ENCODE data around the gene PRKG1.

Gene PRKG1

GRCh38 chr10:51121861-51122260 is 47.6 kb downstream of the PRKG1 start:
- Histone ChIP-seq H2BK15ac (replicated peaks; ENCODE audit: low read depth) (no peak overlapping the region), H3K9ac (ENCODE audit: low read length) (no peak overlapping the region), H3K79me1 (ENCODE audit: low read length) (no peaks in the 10 kb centered on the region), H4K5ac (ENCODE audit: low read length) (no peak overlapping the region), H3K79me2 (ENCODE audit: control insufficient read depth, insufficient read depth, low read length) (no peaks in the 10 kb centered on the region), H3K4me2 (ENCODE audit: low read length) (no peak overlapping the region), H3K18ac (ENCODE audit: low read length) (no peak overlapping the region), H3K23ac (ENCODE audit: low read length) (no peak overlapping the region), H3K56ac (ENCODE audit: low read length) (no peak overlapping the region), H3K4ac (ENCODE audit: low read depth, low read length) (no peak overlapping the region), H3K27ac (ENCODE audit: low read depth, low read length) (no peak overlapping the region), H3K4me3 (ENCODE audit: low read length) (no peak overlapping the region), H2AK5ac (ENCODE audit: low read length) (no peak overlapping the region), H3K4me1 (ENCODE audit: control insufficient read depth, low read depth, low read length) (no peaks in the 10 kb centered on the region), H2BK120ac (ENCODE audit: low read depth, low read length) (no peak overlapping the region), H3K27me3 (ENCODE audit: insufficient read depth, low read length, poor library complexity) (no peaks in the 10 kb centered on the region), H3K36me3 (ENCODE audit: control insufficient read depth, insufficient read depth, low read length) (no peaks in the 10 kb centered on the region), H4K8ac (ENCODE audit: low read depth, low read length) (no peak overlapping the region), H2BK5ac (ENCODE audit: low read length) (no peak overlapping the region)
- WGBS (ENCODE audit: extremely low coverage, insufficient coverage, low lambda C conversion rate) = no CpG with 5 or more reads among the region's 4 CpGs
- DNase-seq = no peak

- Histone ChIP-seq H3K4me1 (ENCODE audit: control insufficient read depth, low read depth, low read length) (no peaks in the 10 kb centered on the region), H3K56ac (ENCODE audit: low read length) (no peak overlapping the region), H2AK5ac (ENCODE audit: low read length) (no peak overlapping the region), H3K27ac (ENCODE audit: low read depth, low read length) (no peak overlapping the region), H3K18ac (ENCODE audit: low read length) (no peak overlapping the region), H3K27me3 (ENCODE audit: insufficient read depth, low read length, poor library complexity) (no peaks in the 10 kb centered on the region), H3K23ac (ENCODE audit: low read length) (no peak overlapping the region), H2BK120ac (ENCODE audit: low read depth, low read length) (no peak overlapping the region), H3K4me2 (ENCODE audit: low read length) (no peak overlapping the region), H3K4ac (ENCODE audit: low read depth, low read length) (no peak overlapping the region), H3K9ac (ENCODE audit: low read length) (no peak overlapping the region), H3K79me2 (ENCODE audit: control insufficient read depth, insufficient read depth, low read length) (no peaks in the 10 kb centered on the region), H4K5ac (ENCODE audit: low read length) (no peak overlapping the region), H2BK15ac (replicated peaks; ENCODE audit: low read depth) (no peak overlapping the region), H3K79me1 (ENCODE audit: low read length) (no peaks in the 10 kb centered on the region), H4K8ac (ENCODE audit: low read depth, low read length) (no peak overlapping the region), H3K4me3 (ENCODE audit: low read length) (no peak overlapping the region), H3K36me3 (ENCODE audit: control insufficient read depth, insufficient read depth, low read length) (no peaks in the 10 kb centered on the region), H2BK5ac (ENCODE audit: low read length) (no peak overlapping the region)
- WGBS (ENCODE audit: extremely low coverage, insufficient coverage, low lambda C conversion rate) = no CpG with 5 or more reads among the region's 1 CpG
- DNase-seq = no peak
Measured at GRCh38 chr10:51124852-51125251, 50.6 kb downstream of the PRKG1 start.

GRCh38 chr10:51125518-51125917 is 51.2 kb downstream of the PRKG1 start:
- no peak overlapping the region for H3K27ac ChIP-seq (ENCODE audit: low read depth, low read length)
- no peak overlapping the region for H3K4me3 ChIP-seq (ENCODE audit: low read length)
- H3K23ac ChIP-seq (ENCODE audit: low read length) = no peak overlapping the region
- no peak overlapping the region for H2BK15ac ChIP-seq (replicated peaks; ENCODE audit: low read depth)
- WGBS (ENCODE audit: extremely low coverage, insufficient coverage, low lambda C conversion rate) = no CpG with 5 or more reads among the region's 2 CpGs
- no peak overlapping the region for H4K5ac ChIP-seq (ENCODE audit: low read length)
- H3K79me1 ChIP-seq (ENCODE audit: low read length) = no peaks in the 10 kb centered on the region
- no peaks in the 10 kb centered on the region for H3K79me2 ChIP-seq (ENCODE audit: control insufficient read depth, insufficient read depth, low read length)
- H4K8ac ChIP-seq (ENCODE audit: low read depth, low read length) = no peak overlapping the region
- no peak overlapping the region for H2AK5ac ChIP-seq (ENCODE audit: low read length)
- H3K56ac ChIP-seq (ENCODE audit: low read length) = no peak overlapping the region
- H3K9ac ChIP-seq (ENCODE audit: low read length) = no peak overlapping the region
- no peak overlapping the region for H2BK120ac ChIP-seq (ENCODE audit: low read depth, low read length)
- H3K27me3 ChIP-seq (ENCODE audit: insufficient read depth, low read length, poor library complexity) = no peaks in the 10 kb centered on the region
- no peaks in the 10 kb centered on the region for H3K36me3 ChIP-seq (ENCODE audit: control insufficient read depth, insufficient read depth, low read length)
- DNase-seq = no peak
- H3K18ac ChIP-seq (ENCODE audit: low read length) = no peak overlapping the region
- no peak overlapping the region for H3K4ac ChIP-seq (ENCODE audit: low read depth, low read length)
- no peak overlapping the region for H3K4me2 ChIP-seq (ENCODE audit: low read length)
- no peak overlapping the region for H2BK5ac ChIP-seq (ENCODE audit: low read length)
- H3K4me1 ChIP-seq (ENCODE audit: control insufficient read depth, low read depth, low read length) = no peaks in the 10 kb centered on the region

- no CpG with 5 or more reads among the region's 2 CpGs for WGBS (ENCODE audit: extremely low coverage, insufficient coverage, low lambda C conversion rate)
Measured at GRCh38 chr10:51129946-51130544, 55.8 kb downstream of the PRKG1 start.

GRCh38 chr10:51137756-51138529 is 63.7 kb downstream of the PRKG1 start:
- Histone ChIP-seq H4K5ac (ENCODE audit: low read length) (no peak overlapping the region), H3K4ac (ENCODE audit: low read depth, low read length) (no peak overlapping the region), H2BK5ac (ENCODE audit: low read length) (no peak overlapping the region), H3K23ac (ENCODE audit: low read length) (no peak overlapping the region), H2BK120ac (ENCODE audit: low read depth, low read length) (no peak overlapping the region), H3K4me3 (ENCODE audit: low read length) (no peak overlapping the region), H3K56ac (ENCODE audit: low read length) (no peak overlapping the region), H3K79me1 (ENCODE audit: low read length) (no peaks in the 10 kb centered on the region), H2BK15ac (replicated peaks; ENCODE audit: low read depth) (no peak overlapping the region), H4K8ac (ENCODE audit: low read depth, low read length) (no peak overlapping the region), H3K18ac (ENCODE audit: low read length) (no peak overlapping the region), H3K27ac (ENCODE audit: low read depth, low read length) (no peak overlapping the region), H3K27me3 (ENCODE audit: insufficient read depth, low read length, poor library complexity) (no peaks in the 10 kb centered on the region), H2AK5ac (ENCODE audit: low read length) (no peak overlapping the region), H3K79me2 (ENCODE audit: control insufficient read depth, insufficient read depth, low read length) (no peaks in the 10 kb centered on the region), H3K4me2 (ENCODE audit: low read length) (no peak overlapping the region), H3K4me1 (ENCODE audit: control insufficient read depth, low read depth, low read length) (no peaks in the 10 kb centered on the region), H3K9ac (ENCODE audit: low read length) (no peak overlapping the region), H3K36me3 (ENCODE audit: control insufficient read depth, insufficient read depth, low read length) (no peaks in the 10 kb centered on the region)
- no peak for DNase-seq
- WGBS (ENCODE audit: extremely low coverage, insufficient coverage, low lambda C conversion rate) = no CpG with 5 or more reads among the region's 2 CpGs

More at GRCh38 chr10:51129946-51130544, 55.8 kb downstream of the PRKG1 start:
- no peak overlapping the region for H2BK120ac ChIP-seq (ENCODE audit: low read depth, low read length)
- no peak overlapping the region for H3K27ac ChIP-seq (ENCODE audit: low read depth, low read length)
- no peak overlapping the region for H2AK5ac ChIP-seq (ENCODE audit: low read length)
- H4K5ac ChIP-seq (ENCODE audit: low read length) = no peak overlapping the region
- no peak overlapping the region for H3K23ac ChIP-seq (ENCODE audit: low read length)
- no peaks in the 10 kb centered on the region for H3K36me3 ChIP-seq (ENCODE audit: control insufficient read depth, insufficient read depth, low read length)
- H3K79me2 ChIP-seq (ENCODE audit: control insufficient read depth, insufficient read depth, low read length) = no peaks in the 10 kb centered on the region
- H3K27me3 ChIP-seq (ENCODE audit: insufficient read depth, low read length, poor library complexity) = no peaks in the 10 kb centered on the region
- H3K56ac ChIP-seq (ENCODE audit: low read length) = no peak overlapping the region
- H2BK15ac ChIP-seq (replicated peaks; ENCODE audit: low read depth) = no peak overlapping the region
- H3K79me1 ChIP-seq (ENCODE audit: low read length) = no peaks in the 10 kb centered on the region
- H3K4me1 ChIP-seq (ENCODE audit: control insufficient read depth, low read depth, low read length) = no peaks in the 10 kb centered on the region
- no peak overlapping the region for H3K18ac ChIP-seq (ENCODE audit: low read length)
- no peak overlapping the region for H4K8ac ChIP-seq (ENCODE audit: low read depth, low read length)
- H3K4ac ChIP-seq (ENCODE audit: low read depth, low read length) = no peak overlapping the region
- H3K9ac ChIP-seq (ENCODE audit: low read length) = no peak overlapping the region
- H2BK5ac ChIP-seq (ENCODE audit: low read length) = no peak overlapping the region
- H3K4me2 ChIP-seq (ENCODE audit: low read length) = no peak overlapping the region
- H3K4me3 ChIP-seq (ENCODE audit: low read length) = no peak overlapping the region
- no peak for DNase-seq
